ENCODE results near the gene C6orf58.

The C6orf58 gene

DNA sequence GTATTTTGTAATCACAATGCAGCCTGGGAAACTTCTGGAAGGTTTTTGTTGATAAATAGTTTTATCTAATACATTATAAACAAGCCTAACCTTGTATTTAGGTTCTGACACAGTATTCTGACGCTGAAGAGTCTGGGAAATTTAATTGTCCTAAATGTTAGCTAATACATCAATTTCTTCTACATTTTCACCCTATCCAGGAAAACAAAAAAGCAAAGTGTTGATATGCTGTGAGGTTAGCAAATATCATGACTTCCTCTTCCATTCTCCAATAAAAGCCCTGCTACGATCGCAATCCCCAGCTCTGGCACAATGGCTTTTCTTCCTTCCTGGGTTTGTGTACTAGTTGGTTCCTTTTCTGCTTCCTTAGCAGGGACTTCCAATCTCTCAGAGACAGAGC, at the start of gene C6orf58:
TSS of gene C6orf58 (plus strand) at position 301 of the 400 bp plus-strand sequence. CDS start at position 313, 12 bp downstream.
- no peak for DNase-seq

DNA sequence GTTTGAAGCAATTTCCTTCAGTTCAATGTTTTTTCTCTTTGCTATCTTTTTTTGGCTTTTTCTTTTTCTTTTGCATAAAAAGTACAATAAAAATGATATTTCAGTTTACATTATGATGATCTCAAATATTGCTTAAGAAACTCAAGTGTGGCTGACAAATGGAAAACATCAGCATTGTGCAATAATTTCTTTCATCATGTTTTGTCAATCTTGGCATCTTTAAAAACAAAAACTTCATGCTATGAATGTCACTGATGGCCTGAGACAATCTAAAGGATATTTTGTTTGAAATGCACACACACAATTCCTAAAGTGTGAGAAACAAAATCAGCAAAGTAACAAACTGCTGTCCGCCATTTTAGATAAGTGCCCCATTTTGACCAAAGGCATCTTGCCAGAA, 44.0 kb upstream of the C6orf58 start:
- DNase-seq: no peak

DNA sequence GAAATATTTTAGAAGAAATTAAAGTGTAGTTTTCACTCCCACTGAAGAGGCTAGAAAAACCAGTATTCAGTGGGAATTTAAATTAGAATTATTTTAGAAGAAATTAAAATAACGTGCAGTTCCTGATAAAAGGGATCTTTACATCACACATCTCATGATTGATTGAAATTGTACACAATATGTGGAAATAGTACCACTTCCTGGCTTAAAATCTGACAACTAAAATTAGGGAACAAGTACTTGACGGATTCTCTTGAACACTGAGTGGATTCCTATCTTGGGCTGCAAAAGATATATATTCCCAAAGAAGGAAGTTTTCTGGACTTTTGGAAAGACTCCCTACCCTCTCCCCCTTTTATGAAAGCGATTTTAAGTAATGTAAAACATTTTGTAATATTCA, 43.2 kb upstream of the C6orf58 start:
- DNase-seq: no peak

DNA sequence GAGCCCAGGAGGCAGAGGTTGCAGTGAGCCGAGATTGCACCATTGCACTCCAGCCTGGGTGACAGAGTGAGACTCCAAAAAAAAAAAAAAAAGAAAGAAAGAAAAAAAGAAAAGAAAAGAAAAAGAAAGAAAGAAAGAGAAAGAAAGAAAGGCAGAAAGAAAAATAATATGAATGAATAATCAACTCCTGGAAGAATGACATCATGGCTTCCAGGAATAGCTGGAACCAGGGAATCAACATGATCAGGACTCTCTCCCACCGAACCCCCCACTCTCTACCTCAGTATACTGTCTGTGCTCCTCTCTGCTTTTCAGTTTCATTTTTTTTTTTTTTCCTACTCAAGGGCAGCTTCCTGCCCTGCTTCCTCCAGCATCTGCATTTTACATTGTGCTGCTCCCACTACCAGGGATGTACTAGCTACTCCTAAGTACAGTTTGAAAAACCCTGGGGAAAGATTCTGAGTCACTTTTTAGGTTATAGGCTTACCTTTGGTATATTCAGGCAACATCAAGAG, 38.2 kb upstream of the C6orf58 start:
- no peak for DNase-seq

DNA sequence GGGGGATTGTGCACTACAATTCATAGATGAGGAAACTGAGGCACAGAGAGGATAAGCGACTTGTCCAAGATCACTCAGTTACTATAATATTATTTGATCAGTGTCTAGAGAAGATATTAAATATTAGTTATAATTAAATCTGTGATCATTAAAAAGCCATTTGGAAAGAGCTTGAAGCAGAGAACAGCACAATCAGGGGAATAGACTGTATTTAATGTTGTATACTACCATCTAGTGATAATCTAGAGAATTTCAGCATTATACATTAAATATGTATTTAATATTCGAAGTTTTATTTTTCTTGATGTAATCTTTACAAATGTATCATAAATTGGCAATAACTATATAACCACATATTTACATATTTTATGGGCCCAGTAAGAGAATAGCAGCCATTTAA, 37.7 kb upstream of the C6orf58 start:
- peak; percentile 18 for DNase-seq

DNA sequence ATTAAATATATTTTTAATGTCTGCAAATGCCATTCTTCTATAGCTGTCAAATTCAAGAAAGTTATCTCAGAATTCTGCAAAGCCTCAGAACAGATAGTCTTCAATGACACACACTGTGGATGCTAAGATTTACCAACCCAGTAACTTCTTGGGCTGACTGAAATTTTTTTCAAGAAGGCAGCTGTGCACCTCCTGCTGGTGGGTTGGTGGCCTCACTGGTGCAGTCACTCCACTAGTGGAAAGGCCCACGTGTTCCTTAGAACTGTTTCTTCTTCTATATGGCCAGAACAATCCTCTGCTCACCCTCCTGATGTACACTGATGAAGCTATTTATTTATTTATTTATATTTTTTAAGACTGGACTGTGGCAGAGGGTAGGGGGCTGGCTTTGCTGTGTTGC, 29.8 kb upstream of the C6orf58 start:
- no peak for DNase-seq

DNA sequence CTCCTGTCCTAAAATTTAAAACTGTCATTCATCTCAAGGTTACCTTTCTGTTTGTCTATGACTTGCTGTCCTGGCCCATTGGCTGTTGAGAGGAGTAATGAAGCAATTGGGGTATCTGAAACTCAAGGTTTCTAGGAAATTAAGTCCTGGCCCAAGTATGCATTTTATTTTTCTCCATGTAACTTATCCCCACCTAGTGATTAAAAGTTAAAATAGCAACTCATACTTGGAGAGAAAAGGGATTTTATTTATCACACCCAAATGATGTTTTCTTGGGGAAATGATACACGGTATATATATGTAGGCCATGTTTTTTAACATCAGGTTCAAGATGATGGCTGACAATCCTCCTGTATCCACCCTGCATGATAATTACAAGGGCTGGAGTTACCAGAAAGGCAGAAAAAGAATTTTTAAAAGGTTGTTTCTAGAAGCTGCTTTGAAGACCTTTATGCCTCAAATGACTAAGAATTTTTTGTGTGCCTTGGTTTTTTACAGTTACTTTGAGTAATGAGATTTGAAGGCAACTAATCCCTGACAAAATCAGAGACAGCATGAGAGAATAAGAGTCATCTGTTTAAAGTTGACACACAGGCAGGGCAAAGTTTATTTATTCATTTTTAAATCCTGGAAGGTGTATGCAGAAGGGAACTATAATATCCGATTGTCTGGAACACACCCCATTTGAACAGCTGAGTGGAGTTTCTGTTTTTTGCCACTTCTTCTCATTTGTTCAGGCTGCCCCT, 28.9 kb upstream of the C6orf58 start:
- DNase-seq: no peak

DNA sequence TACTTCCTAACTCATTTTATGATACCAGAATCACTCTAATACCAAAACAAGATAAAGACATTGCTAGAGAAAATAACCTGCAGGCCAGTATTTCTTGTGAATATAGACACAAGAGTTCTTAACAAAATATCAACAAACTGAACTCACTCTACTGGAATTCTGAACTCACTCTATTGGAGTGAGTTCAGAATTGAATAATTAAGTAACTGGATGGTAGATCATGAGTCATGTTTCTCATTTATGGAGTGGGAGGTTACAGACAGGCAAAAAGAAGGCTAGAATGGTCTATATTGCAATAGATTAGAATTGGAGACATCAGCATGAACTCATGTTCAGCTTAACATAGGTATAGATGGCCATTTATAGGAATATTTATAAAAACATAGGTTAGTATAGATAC, 26.6 kb upstream of the C6orf58 start:
- no peak for DNase-seq

DNA sequence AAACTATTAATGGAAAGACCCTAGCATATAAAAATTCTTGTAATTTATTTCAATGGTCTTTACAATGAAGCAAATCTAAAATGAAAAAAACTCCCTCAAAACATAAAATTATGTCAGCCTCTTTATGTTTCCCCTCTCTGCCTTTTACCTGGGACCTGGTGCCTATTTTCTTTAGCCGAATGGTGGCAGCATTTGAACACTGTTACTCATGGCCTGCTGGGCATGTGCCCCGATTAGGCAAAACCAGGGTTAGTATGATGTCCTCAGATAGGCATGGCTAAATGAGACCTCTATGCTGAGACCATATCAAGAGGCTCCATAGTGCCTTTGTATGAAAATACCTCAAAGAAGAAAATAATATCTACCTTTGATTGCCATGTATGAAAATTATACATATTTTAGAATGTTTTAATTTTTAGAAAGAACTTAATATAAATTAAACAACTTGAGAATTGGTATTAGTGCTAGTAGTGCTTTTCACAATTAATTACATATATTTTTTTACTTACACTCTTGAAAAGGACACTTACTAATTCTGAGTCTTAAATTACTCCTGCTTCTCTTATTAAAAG, 22.5 kb upstream of the C6orf58 start:
- DNase-seq: peak; percentile 4

DNA sequence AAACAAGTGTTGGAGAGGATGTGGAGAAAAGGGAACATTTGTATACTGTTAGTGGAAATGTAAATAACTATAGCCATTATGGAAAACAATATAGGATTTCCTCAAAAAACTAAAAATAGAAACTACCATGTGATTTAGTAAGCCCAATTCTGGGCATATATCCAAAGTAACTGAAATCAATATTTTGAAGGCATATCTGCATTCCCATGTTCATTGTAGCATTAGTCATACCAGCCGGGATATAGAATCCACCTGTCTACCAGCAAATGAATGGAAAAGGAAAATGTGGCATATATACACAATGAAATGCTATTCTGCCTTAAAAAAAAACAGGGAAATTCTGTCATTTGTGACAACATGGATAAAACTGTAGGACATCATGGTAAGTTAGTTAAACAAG, 15.3 kb upstream of the C6orf58 start:
- no peak for DNase-seq

DNA sequence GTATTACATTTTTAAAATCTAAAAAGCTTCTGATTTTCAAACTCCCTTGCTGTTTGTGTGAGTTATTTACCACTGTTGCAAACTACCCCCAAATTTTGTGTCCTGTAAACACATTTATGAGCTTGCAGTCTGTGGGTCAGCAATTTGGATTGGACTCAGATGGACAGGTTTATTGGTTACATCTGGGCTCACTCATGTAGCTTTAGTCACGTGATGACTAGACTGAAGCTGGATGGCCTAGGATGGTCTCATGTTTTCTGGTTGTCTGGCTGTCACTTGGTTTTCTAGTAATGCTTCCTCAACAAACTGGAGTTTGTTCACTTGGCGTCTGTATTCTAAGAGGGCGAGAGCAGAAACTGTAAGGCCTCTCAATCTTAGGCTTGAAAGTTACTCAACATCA, 12.2 kb upstream of the C6orf58 start:
- DNase-seq: no peak

DNA sequence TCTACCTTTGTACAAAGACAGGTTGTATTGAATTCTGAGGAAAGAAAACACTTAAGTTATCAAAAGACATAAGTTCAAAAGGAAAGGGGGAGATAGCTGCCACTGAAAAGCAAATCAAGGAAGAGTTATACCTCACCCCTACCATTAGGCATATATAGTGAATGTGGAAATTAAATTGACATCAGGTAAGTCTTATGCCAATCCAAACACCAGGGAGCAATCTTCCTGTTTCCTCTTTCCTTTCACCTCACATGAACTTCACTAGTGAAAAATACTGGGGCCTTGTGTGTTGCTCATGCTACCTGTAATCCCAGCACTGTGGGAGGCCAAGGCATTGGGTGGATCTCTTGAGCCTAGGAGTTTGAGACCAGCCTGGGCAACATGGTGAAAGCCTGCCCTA, 10.9 kb upstream of the C6orf58 start:
- DNase-seq: no peak

DNA sequence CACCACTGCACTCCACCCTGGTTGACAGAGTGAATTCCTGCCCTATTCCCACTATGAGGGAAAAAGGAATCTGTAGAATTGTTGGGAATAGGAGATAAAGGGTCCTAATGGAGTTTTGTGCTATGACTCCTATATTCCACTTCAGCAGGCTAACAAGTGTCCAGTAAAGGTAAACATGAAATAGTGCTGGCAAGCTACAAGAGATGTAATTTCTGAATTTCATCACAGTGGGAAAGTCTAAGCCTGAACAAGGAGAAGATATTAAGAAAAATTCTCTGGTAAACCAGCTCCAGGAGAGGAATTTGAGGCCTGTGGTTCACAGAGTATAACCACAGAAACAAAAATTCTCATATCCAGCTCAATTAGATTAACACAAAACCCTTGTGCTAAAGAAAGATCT, 10.3 kb upstream of the C6orf58 start:
- no peak for DNase-seq

DNA sequence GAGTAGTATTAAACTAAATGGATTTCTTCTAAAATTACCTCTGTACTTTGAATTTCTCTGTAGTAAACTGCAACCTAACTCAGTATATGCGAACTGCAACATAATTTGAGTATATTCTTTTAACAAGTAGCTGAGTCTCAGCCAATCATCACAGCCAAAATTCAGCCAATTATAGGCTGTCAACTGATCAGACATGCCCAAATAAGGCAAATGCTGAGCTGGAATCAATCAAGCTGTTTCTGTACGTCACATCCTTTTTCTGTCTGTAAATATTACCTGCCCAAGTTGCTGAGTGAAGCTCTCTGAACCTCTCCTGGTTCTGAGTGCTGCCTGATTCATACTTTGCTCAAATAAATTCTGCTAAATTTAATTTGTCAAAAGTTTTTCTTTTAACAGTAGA, 9.5 kb upstream of the C6orf58 start:
- no peak for DNase-seq

DNA sequence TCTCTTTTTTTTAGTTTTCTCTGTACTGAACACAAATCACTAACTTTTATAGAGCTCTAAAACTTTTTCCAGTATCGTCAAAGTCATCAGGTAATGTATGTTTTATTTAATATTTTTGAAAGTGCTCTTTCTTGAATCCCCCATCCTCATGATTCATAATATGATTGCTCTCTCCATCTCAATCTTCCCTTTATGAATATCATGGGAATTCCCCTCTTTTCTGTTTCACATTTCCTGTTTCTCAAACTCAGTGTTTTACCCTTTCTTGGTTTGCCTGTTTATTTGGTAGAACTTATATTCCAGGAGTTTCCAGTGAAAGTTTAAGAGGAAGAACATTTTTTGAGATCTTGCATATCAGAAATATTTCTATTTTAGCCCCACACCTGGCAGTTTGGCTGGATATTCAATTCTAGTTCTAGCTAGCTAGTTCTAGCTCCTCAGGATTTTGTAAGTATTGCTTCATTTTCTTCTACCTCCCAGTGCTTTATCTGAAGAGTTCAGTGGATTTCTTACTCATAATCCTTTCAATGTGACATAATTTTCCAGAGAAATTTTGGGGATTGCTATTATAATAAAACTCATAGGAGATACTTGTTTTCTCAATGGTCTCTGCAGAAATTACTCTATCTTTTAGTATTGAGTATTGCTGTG, 6.1 kb upstream of the C6orf58 start:
- no peak for DNase-seq

DNA sequence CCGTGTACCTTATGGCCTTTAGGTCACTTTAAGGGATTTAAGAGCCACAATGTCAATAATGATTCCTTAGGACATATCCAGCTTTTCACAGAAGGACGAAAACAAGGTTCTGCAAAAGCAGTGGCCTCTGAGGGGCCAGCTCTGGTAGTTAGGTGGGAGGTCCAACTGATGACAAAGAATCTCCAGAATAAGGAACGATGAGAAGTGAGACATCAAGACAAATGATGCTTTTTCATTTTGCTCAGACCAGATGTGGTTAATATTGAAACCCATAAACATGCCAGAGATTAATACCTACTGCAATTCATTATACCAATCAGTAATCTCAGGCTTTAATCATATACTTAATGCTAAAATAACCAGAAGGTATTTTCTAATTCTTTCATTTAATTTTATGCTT, 1.9 kb downstream of the C6orf58 start:
- DNase-seq: no peak

DNA sequence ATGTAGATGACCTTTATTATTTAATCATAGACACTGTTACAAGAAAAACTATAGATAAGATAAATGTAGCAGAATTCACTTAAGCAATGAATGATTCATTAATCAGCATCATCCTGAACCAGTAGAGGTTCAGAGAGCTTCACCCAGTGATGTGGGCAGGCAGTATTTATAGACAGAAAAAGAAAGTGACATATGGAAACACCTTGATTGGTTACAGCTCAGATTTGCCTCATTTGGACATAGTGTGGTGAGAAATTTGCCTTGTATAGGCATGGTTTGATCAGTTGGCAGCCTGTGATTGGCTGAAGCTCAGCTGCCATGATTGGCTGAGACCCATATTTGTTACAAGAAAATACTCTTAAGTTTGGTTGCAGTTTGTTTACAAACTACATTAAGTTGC, 4.6 kb downstream of the C6orf58 start:
- DNase-seq: no peak

DNA sequence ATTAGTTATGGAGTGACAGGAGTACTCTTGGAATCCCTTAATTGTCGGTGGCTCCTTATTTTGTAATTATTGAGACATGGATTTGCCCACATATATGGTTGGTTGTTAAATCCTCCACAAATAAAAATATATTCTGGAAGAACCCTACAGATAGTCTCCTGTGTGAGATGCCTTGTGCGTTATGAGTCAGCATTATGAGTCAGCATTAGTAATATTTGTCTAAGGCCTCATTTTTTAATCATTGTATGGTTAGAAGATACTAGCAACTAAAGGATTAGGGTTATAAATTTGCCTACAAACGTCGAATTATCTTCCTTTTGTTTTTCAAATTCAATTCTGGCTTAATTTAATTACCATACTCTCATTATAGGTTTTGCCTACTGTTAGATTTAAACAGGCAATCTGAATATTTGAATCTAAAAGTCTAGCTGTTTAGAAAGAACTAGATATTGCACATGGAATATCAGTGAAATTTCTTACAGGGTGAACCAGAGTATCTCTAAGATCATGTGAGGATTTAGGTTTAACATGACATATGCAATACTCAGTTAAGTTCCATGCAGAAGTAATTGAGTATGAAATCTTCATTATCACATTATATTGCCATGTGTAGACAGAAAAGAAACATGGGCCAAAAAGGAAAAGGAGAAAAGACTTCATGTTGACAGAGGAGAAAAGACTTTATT, 5.9 kb downstream of the C6orf58 start:
- DNase-seq: no peak

DNA sequence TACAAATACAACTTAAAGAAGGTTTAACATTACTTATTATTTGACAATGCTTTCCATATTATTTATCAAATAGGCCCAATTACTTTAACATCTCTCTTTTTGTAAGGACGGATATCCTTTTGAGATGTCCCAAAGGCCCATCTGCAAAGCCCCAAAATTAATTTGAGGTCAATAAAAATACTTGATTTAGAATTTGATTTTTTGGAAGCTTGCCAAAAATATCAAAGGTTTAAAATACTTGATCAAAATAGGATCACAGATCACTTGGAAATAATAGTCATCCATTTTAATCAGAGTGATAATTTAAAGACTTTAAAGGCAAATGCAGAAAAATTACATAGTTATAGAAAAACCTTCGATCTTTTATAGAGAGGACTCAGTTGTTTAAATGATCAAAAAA, 8.1 kb downstream of the C6orf58 start:
- no peak for DNase-seq

DNA sequence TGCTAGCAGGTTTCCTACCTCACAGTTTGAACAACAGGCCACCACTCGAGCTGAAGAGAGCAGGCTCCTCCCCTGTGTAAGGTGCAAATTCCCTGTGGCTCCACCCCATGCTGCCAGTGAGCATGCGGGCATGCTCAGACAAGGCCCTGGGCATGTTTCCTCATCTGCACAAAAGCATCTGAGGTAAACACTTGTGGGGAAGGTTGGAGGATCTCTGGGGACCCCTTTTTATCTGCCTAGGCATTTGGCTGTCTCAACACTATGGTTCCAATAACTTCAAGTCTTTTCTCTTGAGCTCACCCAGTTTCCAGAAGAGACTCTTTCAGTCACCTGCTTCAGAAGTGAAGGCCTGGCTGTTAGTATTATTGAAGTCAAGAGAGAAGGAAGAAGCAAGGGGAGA, 9.4 kb downstream of the C6orf58 start:
- no peak for DNase-seq

DNA sequence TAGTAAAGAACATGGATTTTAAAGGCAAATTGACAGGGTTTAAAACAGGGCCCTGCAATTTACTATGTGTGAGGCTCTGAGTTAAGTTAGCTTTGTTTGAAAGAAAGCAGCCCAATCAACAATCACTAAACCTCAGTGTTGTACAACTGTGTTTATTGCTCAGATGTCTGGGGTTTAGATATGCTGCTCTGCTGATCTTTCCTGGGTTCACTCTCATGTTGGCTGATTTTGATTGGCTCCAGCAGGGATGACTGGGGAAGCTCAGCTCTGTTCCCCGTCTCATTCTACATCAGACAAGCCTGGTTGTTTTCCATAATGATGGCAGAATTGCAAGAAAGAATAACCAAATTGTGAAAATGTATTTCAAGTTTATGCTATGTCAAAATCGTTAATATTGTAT, 10.9 kb downstream of the C6orf58 start:
- no peak for DNase-seq

DNA sequence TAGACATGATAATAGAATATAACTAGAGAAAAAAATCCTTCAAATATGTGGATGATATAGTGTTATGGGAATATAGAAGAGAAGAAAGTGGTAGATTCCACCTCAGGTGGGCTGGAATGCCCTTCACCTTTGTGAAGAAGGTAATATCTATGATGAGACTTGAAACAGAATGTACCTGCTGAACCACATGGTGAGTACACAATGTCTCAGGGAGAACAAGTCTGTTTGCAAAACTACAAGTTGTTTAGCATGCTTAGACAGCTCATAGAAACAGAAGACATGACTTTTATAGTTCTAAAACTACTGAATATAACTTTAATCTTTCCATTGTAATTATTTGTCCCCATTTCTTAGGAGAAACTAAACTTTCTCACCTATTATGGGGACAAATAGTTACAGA, 12.2 kb downstream of the C6orf58 start:
- DNase-seq: no peak

DNA sequence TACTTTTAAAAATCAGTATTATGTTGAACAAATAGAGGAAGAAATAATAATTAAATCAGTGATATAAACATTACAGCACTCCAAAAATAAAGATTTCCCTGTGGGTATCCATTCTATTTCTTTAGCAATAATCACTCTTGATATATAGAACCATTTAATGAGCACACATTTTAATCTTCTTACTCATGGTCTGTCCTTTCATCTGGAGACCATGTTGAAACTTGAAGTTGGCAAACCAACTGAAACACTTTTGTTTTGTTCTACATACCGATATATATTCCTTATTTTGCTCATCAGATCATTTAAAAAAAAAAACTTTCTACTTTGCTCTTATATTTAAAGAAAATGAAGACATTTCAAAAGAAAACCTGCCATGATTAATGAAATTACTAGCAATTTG, 13.4 kb downstream of the C6orf58 start:
- DNase-seq: no peak

DNA sequence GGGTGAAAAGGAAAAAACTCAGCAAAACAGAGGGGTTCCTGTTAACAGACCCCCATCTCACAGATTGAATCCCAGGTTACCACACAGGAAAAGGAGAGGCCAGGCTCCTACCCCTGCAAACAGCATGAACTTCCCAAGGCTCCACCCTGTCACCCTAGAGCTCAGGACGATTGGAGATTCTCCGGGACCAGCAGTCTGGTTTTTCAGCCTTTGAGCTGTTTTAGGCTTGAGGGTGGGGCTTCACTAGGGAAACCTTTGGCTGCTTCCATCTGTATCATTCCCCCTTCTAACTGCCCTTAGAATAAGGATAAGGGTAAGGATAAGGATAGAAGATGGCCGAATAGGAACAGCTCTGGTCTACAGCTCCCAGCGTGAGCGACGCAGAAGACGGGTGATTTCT, 16.0 kb downstream of the C6orf58 start:
- peak; percentile 19 for DNase-seq
